ENCODE data around the gene RAB3GAP2. TPM values are rescaled to one million over a fixed set of nuclear protein-coding genes. Genes with fewer than 3 reads are reported as not detected.

The RAB3GAP2 gene
- total and polyA plus RNA-seq, 9 donors, result 7.6 to 33.4 (median 24.3) TPM

DNA sequence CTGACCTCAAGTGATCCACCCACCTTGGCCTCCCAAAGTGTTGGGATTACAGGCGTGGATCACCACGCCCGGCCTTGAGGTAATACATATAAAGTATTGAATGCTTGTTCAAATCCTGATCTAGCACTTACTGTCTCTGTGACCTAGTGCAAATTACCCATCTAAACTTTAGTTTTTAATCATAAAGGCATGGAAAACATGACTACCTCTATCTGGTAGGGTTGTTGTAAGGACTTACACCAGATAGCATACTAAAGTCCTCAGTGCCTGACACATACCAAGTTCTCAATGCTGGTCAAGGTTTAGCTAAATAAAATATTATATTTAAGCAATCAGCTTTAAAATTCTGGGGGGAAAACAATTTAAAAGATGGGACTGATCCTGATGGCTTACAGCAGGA is 38.3 kb downstream of the RAB3GAP2 start:
- Histone ChIP-seq H3K27me3 (no peaks in the 10 kb centered on the region), H3K9me3 (no peaks in the 10 kb centered on the region), H3K4me3 (no peak overlapping the region), H3K36me3 (no peaks in the 10 kb centered on the region), H3K4me1 (ENCODE audit: insufficient read depth) (no peaks in the 10 kb centered on the region), H3K27ac (no peak overlapping the region)
- TF ChIP-seq POLR2A (IDR thresholded peaks at IDR 0.05) (no peak), EP300 (IDR thresholded peaks at IDR 0.05) (no peak)
- TF ChIP-seq, protein P1, sequence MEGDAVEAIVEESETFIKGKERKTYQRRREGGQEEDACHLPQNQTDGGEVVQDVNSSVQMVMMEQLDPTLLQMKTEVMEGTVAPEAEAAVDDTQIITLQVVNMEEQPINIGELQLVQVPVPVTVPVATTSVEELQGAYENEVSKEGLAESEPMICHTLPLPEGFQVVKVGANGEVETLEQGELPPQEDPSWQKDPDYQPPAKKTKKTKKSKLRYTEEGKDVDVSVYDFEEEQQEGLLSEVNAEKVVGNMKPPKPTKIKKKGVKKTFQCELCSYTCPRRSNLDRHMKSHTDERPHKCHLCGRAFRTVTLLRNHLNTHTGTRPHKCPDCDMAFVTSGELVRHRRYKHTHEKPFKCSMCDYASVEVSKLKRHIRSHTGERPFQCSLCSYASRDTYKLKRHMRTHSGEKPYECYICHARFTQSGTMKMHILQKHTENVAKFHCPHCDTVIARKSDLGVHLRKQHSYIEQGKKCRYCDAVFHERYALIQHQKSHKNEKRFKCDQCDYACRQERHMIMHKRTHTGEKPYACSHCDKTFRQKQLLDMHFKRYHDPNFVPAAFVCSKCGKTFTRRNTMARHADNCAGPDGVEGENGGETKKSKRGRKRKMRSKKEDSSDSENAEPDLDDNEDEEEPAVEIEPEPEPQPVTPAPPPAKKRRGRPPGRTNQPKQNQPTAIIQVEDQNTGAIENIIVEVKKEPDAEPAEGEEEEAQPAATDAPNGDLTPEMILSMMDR (IDR thresholded peaks at IDR 0.05), result no peak
- 93 to 100% (median 99%) methylated on average over 3 of the region's 3 CpGs for WGBS, 3 donors
- DNase-seq, result no peak
- intact Hi-C loops (cut with DNase I), result no loop called here

DNA sequence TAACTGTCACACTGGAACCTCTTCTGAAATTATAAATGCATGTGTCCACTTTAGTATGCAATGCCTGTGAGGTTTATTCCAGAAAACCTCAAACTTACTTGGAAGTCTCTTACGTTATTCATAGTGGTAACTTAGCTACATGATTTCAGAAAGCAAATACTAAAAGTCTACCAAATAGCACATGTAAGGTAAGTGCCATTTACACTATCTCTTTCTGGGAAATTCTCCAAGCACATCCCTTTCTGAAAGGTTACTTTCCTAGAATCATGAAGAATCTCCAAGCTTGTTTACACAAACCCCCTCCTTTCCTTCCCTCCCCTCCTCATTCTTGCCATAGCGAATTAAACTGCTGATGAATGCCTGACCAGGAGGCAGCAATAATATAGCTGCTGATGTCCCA is 42.5 kb downstream of the RAB3GAP2 start:
- no peaks in the 10 kb centered on the region for H3K9me3 ChIP-seq
- 77 to 86% (median 84%) methylated on average over 2 of the region's 2 CpGs for WGBS, 3 donors
- H3K27me3 ChIP-seq, result no peaks in the 10 kb centered on the region
- H3K4me1 ChIP-seq (ENCODE audit: insufficient read depth), result no peaks in the 10 kb centered on the region
- intact Hi-C loops (cut with DNase I), result no loop called here
- H3K27ac ChIP-seq, result no peak overlapping the region
- H3K4me3 ChIP-seq, result no peak overlapping the region
- no peaks in the 10 kb centered on the region for H3K36me3 ChIP-seq
- DNase-seq, result no peak
- TF ChIP-seq, protein P1 (IDR thresholded peaks at IDR 0.05), result no peak
- TF ChIP-seq EP300 (IDR thresholded peaks at IDR 0.05), result no peak
- TF ChIP-seq POLR2A (IDR thresholded peaks at IDR 0.05), result no peak

DNA sequence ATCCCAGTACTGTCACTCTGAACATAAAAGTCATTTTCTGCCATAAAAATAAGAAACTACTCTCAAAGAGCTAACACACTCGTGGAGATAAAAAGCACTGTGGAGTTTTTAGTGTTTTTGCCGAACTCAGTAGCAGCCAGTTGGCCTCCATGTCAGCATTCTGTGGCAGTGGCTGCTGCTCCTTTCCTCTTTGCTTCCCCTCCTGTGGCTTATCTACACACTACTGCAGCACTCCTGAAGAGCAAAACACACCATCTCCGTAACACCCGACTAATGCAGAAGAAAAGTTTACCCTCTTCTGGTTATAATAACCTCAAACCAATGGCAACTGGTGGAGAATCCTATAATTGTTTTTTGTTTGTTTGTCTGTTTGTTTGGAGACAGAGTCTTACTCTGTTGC is 44.9 kb downstream of the RAB3GAP2 start:
- Histone ChIP-seq H3K4me3 (no peak overlapping the region), H3K9me3 (no peaks in the 10 kb centered on the region), H3K4me1 (ENCODE audit: insufficient read depth) (no peaks in the 10 kb centered on the region), H3K27ac (no peak overlapping the region), H3K27me3 (no peaks in the 10 kb centered on the region), H3K36me3 (no peaks in the 10 kb centered on the region)
- 82 to 84% (median 83%) methylated on average over 4 of the region's 4 CpGs for WGBS, 3 donors
- intact Hi-C loops (cut with DNase I), result no loop called here
- no peak for DNase-seq
- TF ChIP-seq POLR2A (IDR thresholded peaks at IDR 0.05) (no peak), EP300 (IDR thresholded peaks at IDR 0.05) (no peak)
- TF ChIP-seq, protein P1 (IDR thresholded peaks at IDR 0.05), result no peak

DNA sequence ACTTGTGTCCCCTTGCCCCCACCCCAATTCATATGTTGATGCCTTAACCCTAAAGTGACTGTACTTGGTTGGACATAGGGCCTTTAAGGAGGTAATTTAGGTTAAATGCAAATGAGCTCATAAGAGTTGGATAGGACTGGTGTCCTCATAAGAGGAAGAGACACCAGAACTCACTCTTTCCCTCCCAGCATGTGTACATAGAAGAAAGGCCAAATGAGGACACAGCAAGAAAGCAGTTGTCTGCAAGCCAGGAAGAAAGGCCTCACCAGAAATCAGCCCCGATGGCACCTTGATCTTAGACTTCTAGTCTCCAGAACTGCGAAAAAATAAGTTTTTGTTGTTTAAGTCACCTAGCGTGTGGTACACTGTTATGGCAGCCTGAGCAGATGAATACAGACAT is 45.5 kb downstream of the RAB3GAP2 start:
- no peaks in the 10 kb centered on the region for H3K4me1 ChIP-seq (ENCODE audit: insufficient read depth)
- H3K9me3 ChIP-seq, result no peaks in the 10 kb centered on the region
- H3K36me3 ChIP-seq, result no peaks in the 10 kb centered on the region
- 90 to 94% (median 93%) methylated on average over 3 of the region's 3 CpGs for WGBS, 3 donors
- no peak overlapping the region for H3K27ac ChIP-seq
- TF ChIP-seq, protein P1 (IDR thresholded peaks at IDR 0.05), result no peak
- TF ChIP-seq POLR2A (IDR thresholded peaks at IDR 0.05) (no peak), EP300 (IDR thresholded peaks at IDR 0.05) (no peak)
- intact Hi-C loops (cut with DNase I), result no loop called here
- no peaks in the 10 kb centered on the region for H3K27me3 ChIP-seq
- no peak for DNase-seq
- no peak overlapping the region for H3K4me3 ChIP-seq

DNA sequence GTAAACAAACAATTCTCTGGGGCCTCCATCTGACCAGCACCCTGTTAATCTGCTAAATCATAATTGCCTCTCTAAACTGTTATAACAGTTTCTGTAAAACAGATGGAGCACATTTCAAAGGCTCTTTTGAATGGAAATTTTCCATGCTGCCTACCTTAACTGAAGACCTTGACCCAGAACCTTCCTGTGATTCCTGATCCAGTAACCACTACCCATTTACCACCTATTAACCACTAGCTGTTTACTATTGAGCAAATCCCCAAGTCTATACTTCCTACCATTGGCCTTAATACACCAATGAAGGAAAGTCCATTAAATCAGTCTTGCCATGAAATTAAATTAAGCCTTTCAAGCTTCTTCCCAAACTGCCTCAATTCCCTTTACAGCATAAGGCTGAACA is 46.3 kb downstream of the RAB3GAP2 start:
- no peaks in the 10 kb centered on the region for H3K36me3 ChIP-seq
- no peak for DNase-seq
- no peaks in the 10 kb centered on the region for H3K4me1 ChIP-seq (ENCODE audit: insufficient read depth)
- no peak overlapping the region for H3K27ac ChIP-seq
- intact Hi-C loops (cut with DNase I), result no loop called here
- no peak overlapping the region for H3K4me3 ChIP-seq
- TF ChIP-seq, protein P1 (IDR thresholded peaks at IDR 0.05), result no peak
- TF ChIP-seq POLR2A (IDR thresholded peaks at IDR 0.05), result no peak
- no peak for TF ChIP-seq EP300 (IDR thresholded peaks at IDR 0.05)
- no peaks in the 10 kb centered on the region for H3K27me3 ChIP-seq
- no peaks in the 10 kb centered on the region for H3K9me3 ChIP-seq

Measured in ovary (tissue), 9 donors.